IPS-18c (cell line): ENCODE measurements around the gene APOB.

Experiments used
- H3K4me3 ChIP-seq: 2 replicates; pipeline ENCODE4 v1.7.0; 2013; ENCODE audit warnings: low read depth, mild to moderate bottlenecking, low read length, moderate library complexity; ENCODE audit not compliant: insufficient read depth
- H3K9me3 ChIP-seq: one replicate; pipeline ENCODE4 v1.6.1; 2013; ENCODE audit warnings: mild to moderate bottlenecking, low read length, moderate library complexity; ENCODE audit not compliant: control insufficient read depth, insufficient read depth

APOB gene

GRCh38 chr2:21001988-21002813 lies 41.7 kb downstream of the APOB start:
- no peak overlapping the region for H3K4me3 ChIP-seq
- H3K9me3 ChIP-seq, result peaks cover under 1% of the 10 kb centered on the region

DNA sequence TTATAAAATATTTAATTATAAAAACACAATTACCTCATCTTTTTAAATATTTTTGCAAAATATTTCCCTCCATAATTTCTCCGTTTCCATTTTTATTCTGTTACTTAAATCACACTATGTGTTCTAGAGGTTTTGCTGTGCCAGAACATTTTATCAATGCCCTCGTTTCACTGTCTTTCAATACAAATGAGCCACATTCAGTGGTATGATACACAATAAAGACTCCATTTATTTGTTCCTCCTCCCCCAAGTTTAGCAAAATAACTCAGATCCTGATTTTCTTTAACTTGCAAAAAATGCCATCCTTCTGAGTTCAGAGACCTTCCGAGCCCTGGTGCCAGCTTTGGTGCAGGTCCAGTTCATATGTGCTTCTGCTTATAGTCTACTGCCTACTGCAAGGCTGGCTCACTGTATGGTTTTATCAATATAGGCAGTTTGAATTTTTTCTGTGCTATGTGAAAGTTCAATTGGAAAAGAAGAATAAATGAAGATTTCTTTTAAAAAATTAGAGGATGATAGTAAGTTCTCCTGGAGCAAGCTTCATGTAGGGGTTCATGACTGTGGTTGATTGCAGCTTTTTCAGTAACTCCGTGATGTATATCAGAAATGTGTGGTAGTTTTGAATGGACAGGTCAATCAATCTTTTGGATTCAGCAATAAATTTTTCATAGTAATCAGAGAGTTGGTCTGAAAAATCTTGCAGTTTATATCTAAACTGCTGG lies 42.5 kb downstream of the APOB start:
- Histone ChIP-seq H3K4me3 (no peak overlapping the region), H3K9me3 (no peaks in the 10 kb centered on the region)

DNA sequence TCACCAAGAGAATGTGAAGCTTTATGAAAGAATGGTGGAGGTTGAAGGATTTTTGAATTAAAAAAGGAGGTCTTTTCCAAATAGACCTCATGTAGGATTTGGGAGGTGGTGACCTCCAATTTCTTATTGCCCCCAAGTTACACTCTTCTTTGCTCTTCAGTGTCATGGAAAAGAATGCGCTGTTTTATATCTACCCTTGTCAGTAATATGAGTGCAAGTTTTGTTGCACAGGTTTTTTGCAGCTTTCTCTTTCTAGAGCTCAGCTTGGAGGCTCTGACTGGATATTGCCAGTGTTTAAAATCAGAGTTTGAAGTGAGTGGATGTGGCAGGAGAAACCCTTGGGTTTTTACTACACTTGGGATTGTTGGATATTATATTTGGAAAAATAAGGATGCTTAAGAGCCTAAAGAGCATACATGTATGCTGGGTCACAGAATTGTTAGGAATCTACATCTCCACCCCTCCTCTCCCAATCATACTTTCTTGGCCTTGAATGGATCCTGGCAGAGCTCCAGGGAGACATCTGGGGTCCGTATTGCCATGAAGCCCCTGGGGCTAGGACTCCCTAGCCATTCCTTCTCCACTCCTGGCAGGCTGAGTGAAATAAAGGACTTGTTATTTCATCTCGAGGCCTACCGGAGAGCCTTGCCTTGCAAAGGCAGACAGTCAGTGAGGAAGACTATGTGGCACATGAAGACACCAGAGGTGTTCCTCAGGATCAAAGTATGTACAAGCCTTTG lies 43.8 kb downstream of the APOB start:
- Histone ChIP-seq H3K4me3 (no peak overlapping the region), H3K9me3 (no peaks in the 10 kb centered on the region)

DNA sequence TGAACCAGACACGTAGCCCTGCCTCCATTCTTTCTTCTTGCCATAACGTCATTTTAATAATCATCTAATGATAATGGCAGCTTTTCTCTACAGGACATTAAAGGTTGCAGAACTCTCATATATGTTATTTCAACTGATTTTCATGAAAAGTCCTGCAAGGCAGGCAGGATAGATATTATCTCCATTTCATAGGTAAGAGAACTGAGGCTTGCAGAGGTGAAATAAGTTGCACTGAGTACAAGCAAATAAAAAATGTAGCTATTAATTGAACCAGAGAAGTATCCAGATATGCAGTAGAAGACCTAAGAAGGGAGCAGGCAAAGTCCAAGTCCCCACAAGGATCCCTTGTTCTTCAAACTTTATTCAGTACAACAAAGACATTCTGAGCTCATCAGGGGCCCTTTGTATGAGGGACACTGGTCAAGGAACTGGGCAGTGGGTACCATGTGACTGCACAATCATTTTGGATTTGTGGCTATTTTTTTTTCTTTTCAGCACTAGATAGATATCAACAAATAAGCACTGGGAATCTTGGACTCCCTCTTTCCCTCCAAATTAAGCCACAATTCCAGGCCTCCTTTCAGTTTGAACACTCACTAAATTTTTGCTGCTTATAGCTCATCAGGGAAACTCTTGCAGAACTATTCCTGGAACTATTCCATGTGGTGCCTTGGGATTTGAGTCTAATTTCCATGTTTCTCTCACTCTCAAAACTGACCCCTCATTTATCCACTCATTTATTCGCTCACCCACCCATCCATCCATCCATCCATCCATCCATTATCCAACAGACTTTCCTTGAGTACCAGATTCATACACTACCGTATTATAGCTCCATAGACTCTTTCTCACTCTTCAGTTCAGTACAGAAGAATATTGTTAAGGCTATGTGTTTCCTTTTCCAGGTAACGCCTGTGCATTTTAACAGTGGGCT lies 44.6 kb downstream of the APOB start:
- no peak overlapping the region for H3K4me3 ChIP-seq

DNA sequence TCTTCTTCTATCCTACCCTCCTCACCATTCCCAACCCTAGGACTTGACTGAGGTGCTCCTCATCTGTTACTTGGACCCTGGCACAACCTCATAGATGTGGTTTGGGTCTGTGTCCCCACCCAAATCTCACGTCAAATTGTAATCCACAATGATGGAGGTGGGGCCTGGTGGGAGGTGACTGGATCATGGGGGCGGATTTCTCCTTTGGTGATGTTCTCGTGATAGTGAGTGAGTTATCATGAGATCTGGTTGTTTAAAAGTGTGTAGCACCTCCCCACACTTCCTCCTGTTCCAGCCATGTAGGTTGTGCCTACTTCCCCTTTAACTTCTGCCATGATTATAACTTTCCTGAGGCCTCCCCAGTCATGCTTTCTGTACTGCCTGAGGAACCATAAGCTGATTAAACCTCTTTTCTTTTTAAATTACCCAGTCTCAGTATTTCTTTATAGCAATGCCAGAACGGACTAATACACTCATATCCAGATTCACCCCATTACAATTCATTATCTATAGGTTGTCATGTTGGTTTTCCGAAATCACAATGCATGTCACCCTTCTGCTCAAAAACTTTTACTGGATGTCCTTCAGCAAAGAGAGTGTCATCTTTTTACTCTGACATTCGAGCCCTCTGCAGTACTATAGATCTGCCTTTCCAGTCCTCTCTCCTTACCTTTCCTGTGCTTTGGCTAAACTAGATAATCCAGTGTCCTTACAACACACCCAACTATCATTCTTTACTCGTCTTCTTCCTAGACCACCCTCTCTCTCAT lies 45.7 kb downstream of the APOB start:
- Histone ChIP-seq H3K9me3 (no peaks in the 10 kb centered on the region), H3K4me3 (no peak overlapping the region)

More for the DNA sequence above, 44.6 kb downstream of the APOB start:
- H3K9me3 ChIP-seq, result no peaks in the 10 kb centered on the region

- H3K4me3 ChIP-seq, result no peak overlapping the region
- H3K9me3 ChIP-seq, result no peaks in the 10 kb centered on the region
Measured at GRCh38 chr2:20994130-20994529, 49.7 kb downstream of the APOB start.

GRCh38 chr2:20992201-20992711 lies 51.6 kb downstream of the APOB start:
- no peak overlapping the region for H3K4me3 ChIP-seq

DNA sequence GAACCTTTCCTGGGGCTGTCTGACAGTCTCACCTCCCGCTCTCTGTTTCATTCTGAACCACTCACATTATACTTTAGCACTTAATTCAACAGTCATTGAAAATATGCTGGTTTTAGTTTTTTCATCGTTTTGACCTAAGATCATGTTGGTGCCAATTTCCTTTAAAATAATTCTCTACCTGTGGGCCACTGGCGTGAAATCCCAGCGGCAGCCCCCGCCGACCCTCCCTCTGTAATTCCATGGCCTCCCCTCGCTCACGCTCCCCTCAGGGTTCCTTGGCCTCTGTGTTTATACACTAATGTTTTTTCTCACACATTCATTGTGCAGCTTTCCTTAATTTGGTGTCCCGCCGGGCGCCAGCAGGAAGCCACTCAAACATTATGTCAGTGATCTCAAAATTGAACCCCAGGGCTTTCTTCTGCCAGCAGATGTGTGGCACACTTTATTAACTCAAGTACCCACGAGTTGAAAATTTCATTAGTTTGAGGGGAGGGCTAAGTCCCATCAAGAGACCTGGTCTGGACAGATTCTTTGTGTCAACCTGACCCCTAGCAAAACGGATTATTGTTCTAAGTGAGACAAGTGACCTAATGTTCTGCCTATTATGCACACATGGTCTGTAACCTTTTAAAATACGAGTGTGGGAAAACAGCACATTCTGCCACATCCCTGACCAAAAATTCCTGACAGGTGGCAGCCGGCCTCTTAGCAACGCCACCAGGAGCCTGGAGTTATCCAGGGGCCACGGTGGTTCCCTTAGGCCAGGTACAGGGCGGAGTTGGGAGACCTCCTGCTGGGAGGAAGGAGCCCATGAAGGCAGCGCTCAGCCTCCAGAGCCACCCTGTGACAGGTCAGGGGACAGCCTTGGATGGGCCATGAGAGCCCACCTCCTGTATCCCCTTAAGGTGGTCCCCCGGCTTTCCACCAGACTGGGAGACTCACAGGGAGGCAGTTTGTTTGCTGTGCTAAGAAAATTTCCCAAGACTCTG lies 53.1 kb downstream of the APOB start:
- H3K9me3 ChIP-seq, result no peaks in the 10 kb centered on the region
- H3K4me3 ChIP-seq, result no peak overlapping the region

More at GRCh38 chr2:20992201-20992711, 51.6 kb downstream of the APOB start:
- H3K9me3 ChIP-seq, result no peaks in the 10 kb centered on the region

GRCh38 chr2:20989404-20989803 lies 54.5 kb downstream of the APOB start:
- H3K4me3 ChIP-seq, result no peak overlapping the region
- peaks cover under 1% of the 10 kb centered on the region for H3K9me3 ChIP-seq

DNA sequence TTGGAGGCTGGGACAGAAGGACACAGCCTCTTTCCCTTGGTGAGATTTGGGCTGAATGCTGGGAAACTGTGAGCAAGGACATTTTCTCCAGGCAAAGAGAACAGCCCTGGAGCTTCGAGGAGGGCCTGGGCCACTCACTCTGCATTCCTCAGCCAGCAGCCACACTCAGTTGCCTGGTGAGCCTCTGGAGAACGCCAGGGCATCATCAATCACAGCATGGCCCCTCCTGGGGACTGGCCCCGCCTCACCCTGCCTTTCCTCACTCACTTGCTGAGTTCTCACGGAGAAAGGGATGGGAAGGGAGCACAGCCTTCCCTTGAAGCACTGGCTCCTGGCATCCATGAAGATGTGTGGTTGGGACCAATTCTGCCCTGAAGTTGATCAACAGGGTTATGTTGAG lies 55.0 kb downstream of the APOB start:
- Histone ChIP-seq H3K4me3 (no peak overlapping the region), H3K9me3 (peaks cover 2% of the 10 kb centered on the region)

DNA sequence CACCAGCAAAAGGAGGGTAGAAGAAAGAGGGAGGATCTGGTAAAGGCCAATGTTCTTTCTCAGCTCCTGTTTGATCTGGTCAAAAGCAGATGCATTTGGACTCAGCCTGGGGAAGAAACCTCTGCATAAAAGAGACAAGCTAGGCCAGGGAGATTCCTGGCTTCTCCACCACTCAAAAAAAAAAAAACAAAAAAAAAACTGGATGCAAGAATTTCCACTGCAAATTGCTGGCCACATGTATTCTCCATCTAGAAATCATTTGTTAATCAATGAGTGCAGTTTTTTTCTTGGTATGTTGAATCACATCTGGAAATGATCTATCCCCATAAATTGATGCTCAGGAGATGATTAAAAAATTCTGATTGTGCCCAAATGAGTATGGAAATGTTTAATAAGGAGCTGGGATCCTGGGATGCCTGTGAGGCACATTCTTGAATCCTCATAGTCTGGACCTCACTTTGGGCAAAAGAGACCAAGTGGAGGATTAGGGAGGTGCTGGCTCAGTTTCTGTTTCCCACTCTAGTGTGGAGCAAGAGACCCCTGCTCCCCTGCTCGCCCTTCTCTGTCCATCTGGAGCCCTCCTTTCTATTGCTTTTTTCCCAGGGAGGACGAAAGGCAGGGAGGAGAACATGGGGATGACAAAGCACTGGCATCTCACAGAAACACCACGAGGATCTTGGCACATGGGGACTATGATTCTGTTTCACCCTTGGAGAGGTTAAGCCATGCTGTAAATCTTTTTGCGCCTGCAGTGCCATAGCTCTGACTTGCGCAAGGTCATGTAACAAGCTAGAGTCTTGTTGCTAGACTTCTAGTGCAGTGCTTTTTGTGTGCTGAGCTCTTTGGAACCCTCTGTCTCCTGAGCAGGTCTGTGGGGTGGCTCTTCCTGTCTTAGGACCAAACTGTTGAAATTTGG lies 57.6 kb downstream of the APOB start:
- peaks cover 2% of the 10 kb centered on the region for H3K9me3 ChIP-seq
- no peak overlapping the region for H3K4me3 ChIP-seq

DNA sequence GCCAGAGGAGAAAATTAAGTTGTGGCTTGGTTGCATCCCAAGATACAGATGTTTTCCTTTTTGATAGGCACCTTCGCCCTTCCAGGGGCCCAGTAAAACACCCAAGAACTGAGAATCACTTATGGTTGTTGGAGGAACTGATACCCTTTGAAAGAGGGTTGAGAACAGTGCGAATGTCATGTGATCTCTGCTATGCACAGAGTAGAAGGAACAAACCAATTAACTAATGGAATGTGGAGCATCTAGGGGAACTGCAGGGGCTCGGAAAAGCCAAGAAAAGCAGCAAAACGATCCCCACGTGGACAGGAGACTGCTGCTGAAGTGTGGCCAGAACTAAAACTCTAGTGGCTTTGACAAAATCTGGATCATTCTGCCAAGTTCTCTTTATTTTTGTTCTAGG lies 58.8 kb downstream of the APOB start:
- Histone ChIP-seq H3K4me3 (no peak overlapping the region), H3K9me3 (peaks cover 2% of the 10 kb centered on the region)

- peaks cover 2% of the 10 kb centered on the region for H3K9me3 ChIP-seq
- no peak overlapping the region for H3K4me3 ChIP-seq
Measured at GRCh38 chr2:20984408-20984807, 59.5 kb downstream of the APOB start.

DNA sequence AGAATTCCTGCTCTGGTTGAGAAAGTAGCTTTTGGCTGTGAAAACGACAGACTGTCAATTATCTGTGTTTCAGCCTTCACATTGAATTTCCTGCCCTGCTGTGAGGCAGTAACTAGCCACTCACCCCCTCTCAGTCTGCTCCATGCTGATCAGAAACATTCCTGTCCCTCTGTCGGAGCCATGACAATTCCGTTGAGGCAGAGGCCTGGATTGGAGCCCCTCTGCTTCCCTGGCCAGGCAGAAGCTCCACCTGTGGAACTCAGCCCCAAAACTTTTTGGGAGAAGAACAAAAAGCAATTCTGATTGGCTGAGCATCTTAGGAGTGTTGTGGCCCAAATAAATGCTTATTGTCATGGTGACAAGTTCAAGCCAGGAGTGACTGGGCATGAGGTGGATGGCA lies 60.0 kb downstream of the APOB start:
- peaks cover 2% of the 10 kb centered on the region for H3K9me3 ChIP-seq
- H3K4me3 ChIP-seq, result no peak overlapping the region
